Ovary (tissue), 9 donors: ENCODE measurements around the gene ATAD3B. TPM values are rescaled to one million over a fixed set of nuclear protein-coding genes. Genes with fewer than 3 reads are reported as not detected.
"Not testable (repeated sequence)": the region's sequence is repeated elsewhere in the genome, so short reads cannot be mapped to it uniquely, and the experiment has no call there.

Experiments used
- DNase-seq, 5 donors: peaks; one replicate each; pipeline ENCODE4 v3.0.0-alpha.2; 2019 to 2020
- H3K27ac ChIP-seq, 2 donors: fragments of 200-600 bp; one replicate each; pipeline versions ENCODE4 v1.5.1 to v1.8.0; 2019 to 2022
- H3K27me3 ChIP-seq: fragments of 200-600 bp; one replicate; pipeline ENCODE4 v1.8.0; 2022
- H3K36me3 ChIP-seq: fragments of 200-600 bp; sonication (generic); one replicate; pipeline ENCODE4 v1.5.1; 2019
- H3K4me1 ChIP-seq: one replicate; pipeline ENCODE4 v1.8.1; 2013; ENCODE audit warnings: mild to moderate bottlenecking, moderate library complexity; ENCODE audit not compliant: insufficient read depth
- H3K4me3 ChIP-seq: fragments of 200-600 bp; sonication (generic); one replicate; pipeline ENCODE4 v1.5.1; 2017
- H3K9me3 ChIP-seq, 2 donors: fragments of 200-600 bp in 1 of 2; sonication (generic) in 1 of 2; one replicate each; pipeline versions ENCODE4 v1.5.1 to v1.8.1; 2013 to 2019; ENCODE audit warnings: mild to moderate bottlenecking in 1 of 2, moderate library complexity in 1 of 2
- CTCF ChIP-seq, 3 donors: fragments of 450-650 bp in 2 of 3; fragments of 200-600 bp in 1 of 3; IDR thresholded peaks; one replicate each; pipeline versions ENCODE4 v1.5.1 to v1.8.0; 2016 to 2022; ENCODE audit warnings: antibody characterized with exemption in 3 of 3, mild to moderate bottlenecking in 1 of 3
- EP300 ChIP-seq: sonication (generic); formaldehyde crosslinking; IDR thresholded peaks from one replicate; pipeline ENCODE4 v1.6.1; 2017; ENCODE audit warnings: antibody characterized with exemption
- POLR2A ChIP-seq: fragments of 450-650 bp; IDR thresholded peaks from one replicate; pipeline ENCODE4 v1.6.1; 2017; ENCODE audit warnings: antibody characterized with exemption, mild to moderate bottlenecking, moderate library complexity
- WGBS, 3 donors: extraction: QIAGEN DNeasy Blood & Tissue Kit in 1 of 3; methylation state at CpG; one replicate each; pipeline versions ENCODE4 v1.1.5 to v1.1.7; 2013 to 2017; 5-methylcytosine and 5-hydroxymethylcytosine counted together
- intact Hi-C, 4 donors: fragments of 100-400 bp; cut with DNase I; formaldehyde crosslinking; loops; one replicate each; pipeline versions ENCODE4 v1.11.0 to v1.15.1; 2022 to 2023
- polyA plus RNA-seq, 2 donors: library from polyadenylated mRNA; stranded (reverse); fragments of 200-250 nt in 1 of 2; fragments of 350-450 nt in 1 of 2; fragmentation: Illumina TruSeq in 1 of 2; extraction: RNeasy Lipid Tissue Mini Kit (QIAGEN cat#74804) in 1 of 2; gene quantifications; one replicate each; pipeline ENCODE4 v1.2.3, GENCODE V29; 2013 to 2014
- total RNA-seq, 7 donors: library from RNA; depleted of rRNA in 2 of 7; stranded (reverse); fragments of >200 nt in 2 of 7; fragmentation: NEBNext Ultra II Directional in 3 of 7; extraction: Animal tissue kit (Norgen Biotek cat#: 25700) in 3 of 7; gene quantifications; one replicate each; pipeline versions ENCODE4 v1.1.0 to v1.2.4, GENCODE V29; 2016 to 2023
- donor health status: DM: no; HTN: no; CAD: no; lungs with moderate emphysema.
- donor health status: DM: no; HTN: no; CAD: no.
- donor health status: Bipolar disorder and iron deficiency.
- donor health status: DM: yes; HTN: yes; CAD: no.
- donor health status: DM: no; HTN: no; CAD: no.
- donor health status: DM: yes; HTN: yes; CAD: no.

Gene ATAD3B
- total and polyA plus RNA-seq, 9 donors, result 1.0 to 26.5 (median 19.1) TPM

DNA sequence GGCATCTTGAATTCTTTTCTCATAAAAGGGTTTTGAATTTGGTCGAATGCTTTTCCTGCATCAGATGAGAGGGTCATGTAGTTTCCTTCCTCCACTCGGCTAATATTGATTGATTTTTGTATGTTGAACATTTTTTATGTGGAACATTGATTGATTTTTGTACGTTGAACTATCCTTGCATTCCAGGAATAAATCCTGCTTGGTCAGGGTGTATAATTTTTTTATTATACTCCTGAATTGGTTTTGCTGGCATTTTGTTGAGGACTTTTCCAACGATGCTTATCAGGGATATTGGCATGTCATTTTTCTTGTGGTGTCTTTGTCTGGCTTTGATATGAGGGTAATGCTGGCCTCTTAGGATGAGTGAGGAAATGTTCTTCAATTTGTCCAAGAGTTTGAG is 60.4 kb downstream of the ATAD3B start:
- intact Hi-C loops, result no loop called here
- Histone ChIP-seq H3K27ac (no peak overlapping the region), H3K27me3 (no peaks in the 10 kb centered on the region), H3K4me1 (peaks cover 3% of the 10 kb centered on the region), H3K4me3 (no peak overlapping the region), H3K9me3 (peaks cover 0 to 5% of the 10 kb centered on the region in 2 donors), H3K36me3 (no peaks in the 10 kb centered on the region)
- no peak for TF ChIP-seq EP300
- TF ChIP-seq CTCF (IDR thresholded peaks at IDR 0.05), result no peak
- no peak for TF ChIP-seq POLR2A
- no peak for DNase-seq
- WGBS, 3 donors, result 91 to 95% (median 93%) methylated on average over 4 of the region's 4 CpGs

GRCh38 chr1:1533176-1533893 is 61.8 kb downstream of the ATAD3B start:
- H3K4me1 ChIP-seq, H3K27ac ChIP-seq, H3K4me3 ChIP-seq, H3K9me3 ChIP-seq, H3K36me3 ChIP-seq, intact Hi-C loops, H3K27me3 ChIP-seq: not testable (repeated sequence)
- 60 to 84% (median 81%) methylated on average over 9 to 22 of the region's 22 CpGs for whole genome bisulfite sequencing, 3 donors
- peak in 1 of 5 donors; percentile 20 for DNase-seq

DNA sequence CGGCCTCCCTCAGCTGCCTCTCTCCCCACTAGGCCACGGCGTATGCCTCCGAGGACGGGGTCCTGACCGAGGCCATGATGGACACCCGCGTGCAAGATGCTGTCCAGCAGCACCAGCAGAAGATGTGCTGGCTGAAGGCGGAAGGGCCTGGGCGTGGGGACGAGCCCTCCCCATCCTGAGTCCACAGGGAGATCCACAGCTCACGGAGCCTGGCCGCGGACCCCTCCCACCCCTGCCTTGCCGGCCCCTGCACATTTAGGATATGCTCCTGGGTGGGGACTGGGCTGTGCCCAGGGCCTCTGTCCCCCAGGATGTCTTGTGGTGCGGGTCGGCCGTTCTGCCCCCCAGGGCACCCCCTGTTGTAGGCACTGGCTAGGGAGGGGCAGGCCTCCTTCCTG is 62.3 kb downstream of the ATAD3B start:
- intact Hi-C loops, H3K4me1 ChIP-seq, H3K27me3 ChIP-seq, H3K27ac ChIP-seq, DNase-seq, H3K4me3 ChIP-seq, H3K36me3 ChIP-seq, H3K9me3 ChIP-seq: not testable (repeated sequence)
- 70 to 85% (median 77%) methylated on average over 7 to 18 of the region's 18 CpGs for WGBS, 3 donors

- no peak for TF ChIP-seq CTCF (IDR thresholded peaks at IDR 0.05)
- TF ChIP-seq EP300, result no peak
- TF ChIP-seq POLR2A, result no peak
- WGBS, 3 donors, result 87 to 91% (median 89%) methylated on average over 24 to 31 of the region's 31 CpGs
- Histone ChIP-seq H3K4me1 (peaks cover 12% of the 10 kb centered on the region), H3K27ac (no peak overlapping the region), H3K9me3 (peaks cover 0 to 5% of the 10 kb centered on the region in 2 donors), H3K36me3 (no peaks in the 10 kb centered on the region), H3K4me3 (no peak overlapping the region), H3K27me3 (no peaks in the 10 kb centered on the region)
- intact Hi-C loops, result no loop called here
- DNase-seq, result peak in 1 of 5 donors; percentile 30
These were observed 63.0 kb downstream of the ATAD3B start for GRCh38 chr1:1534401-1535154.

- no peak overlapping the region for H3K27ac ChIP-seq
- H3K27me3 ChIP-seq, result no peaks in the 10 kb centered on the region
- no peaks in the 10 kb centered on the region for H3K36me3 ChIP-seq
- TF ChIP-seq EP300 (no peak), POLR2A (no peak), CTCF (IDR thresholded peaks at IDR 0.05) (no peak)
- DNase-seq, result peak in 1 of 5 donors; percentile 29
- intact Hi-C loops, result no loop called here
- H3K4me1 ChIP-seq, result peaks cover 12% of the 10 kb centered on the region
- H3K9me3 ChIP-seq, result peaks cover 0 to 5% of the 10 kb centered on the region in 2 donors
- WGBS, 3 donors, result 92 to 95% (median 92%) methylated on average over 61 to 66 of the region's 66 CpGs
- no peak overlapping the region for H3K4me3 ChIP-seq
These were observed 63.8 kb downstream of the ATAD3B start for GRCh38 chr1:1535201-1536018.
